PC-3 (cell line): ENCODE data around the gene RNF113B. TPM values are rescaled to one million over a fixed set of nuclear protein-coding genes. Genes with fewer than 3 reads are reported as not detected.

Experiments used
- ATAC-seq: fragments of 200-7000 bp; cut with Tn5 transposase; 2 replicates; pipeline ENCODE4 v1.9.1; 2020; ENCODE audit warnings: mild to moderate bottlenecking, moderate library complexity
- BruUV-seq: library from RNA; stranded (reverse); fragments of 400-500 nt; replicated peaks from 2 replicates; lab custom pipeline; 2021; lab: Mats Ljungman, UMichigan
- CTCF ChIA-PET: fragments of 300-600 bp; sonication (Branson Sonifier 250); formaldehyde crosslinking; loops from one replicate; lab custom pipeline; 2022; ENCODE audit warnings: antibody characterized with exemption; lab: Charles Lee
- POLR2A ChIA-PET: fragments of 300-600 bp; sonication (Branson Sonifier 250); formaldehyde crosslinking; loops from one replicate; lab custom pipeline; 2022; ENCODE audit warnings: antibody characterized with exemption; ENCODE audit not compliant: unreplicated experiment; lab: Charles Lee
- DNase-seq: peaks from one replicate; pipeline ENCODE4 v3.0.0-alpha.2; 2015
- H2AFZ ChIP-seq: fragments of 300-600 bp; sonication (generic); 2 replicates; pipeline ENCODE4 v1.6.0; 2016; ENCODE audit warnings: antibody characterized with exemption, low read length
- H3F3A ChIP-seq: fragments of 300-600 bp; sonication (generic); one replicate; pipeline ENCODE4 v1.6.0; 2017; ENCODE audit warnings: antibody characterized with exemption, low read length, control low read depth, mild to moderate bottlenecking; ENCODE audit not compliant: unreplicated experiment
- H3K27ac ChIP-seq: fragments of 300-600 bp; sonication (generic); 2 replicates; pipeline ENCODE4 v1.5.1; 2016; ENCODE audit warnings: mild to moderate bottlenecking, low read length
- H3K27me3 ChIP-seq: fragments of 300-600 bp; sonication (generic); 2 replicates; pipeline ENCODE4 v1.6.1; 2016; ENCODE audit warnings: low read length, mixed read lengths
- H3K36me3 ChIP-seq: fragments of 300-600 bp; sonication (generic); 2 replicates; pipeline ENCODE4 v1.6.1; 2016; ENCODE audit warnings: low read depth, mixed run types, low read length, mixed read lengths
- H3K4me1 ChIP-seq: fragments of 300-600 bp; sonication (generic); 2 replicates; pipeline ENCODE4 v1.5.1; 2016; ENCODE audit warnings: low read length; ENCODE audit not compliant: insufficient read depth
- H3K4me2 ChIP-seq: fragments of 300-600 bp; sonication (generic); 2 replicates; pipeline ENCODE4 v1.6.0; 2016; ENCODE audit warnings: low read length
- H3K4me3 ChIP-seq: fragments of 300-600 bp; sonication (generic); 2 replicates; pipeline ENCODE4 v1.5.1; 2016; ENCODE audit warnings: mild to moderate bottlenecking, low read length, mixed read lengths
- H3K79me2 ChIP-seq: fragments of 300-600 bp; sonication (generic); 2 replicates; pipeline ENCODE4 v1.6.1; 2017; ENCODE audit warnings: low read length, mixed read lengths
- H3K9ac ChIP-seq: fragments of 300-600 bp; sonication (generic); 2 replicates; pipeline ENCODE4 v1.6.0; 2016; ENCODE audit warnings: mild to moderate bottlenecking, low read length
- H3K9me2 ChIP-seq: fragments of 300-600 bp; sonication (generic); replicated peaks from 2 replicates; pipeline ENCODE4 v1.6.1; 2016; ENCODE audit warnings: mixed run types, low read length, mixed read lengths
- H3K9me3 ChIP-seq: fragments of 300-600 bp; sonication (generic); 2 replicates; pipeline ENCODE4 v1.6.1; 2016; ENCODE audit warnings: low read length, mixed read lengths
- H4K20me1 ChIP-seq: fragments of 300-600 bp; sonication (generic); 2 replicates; pipeline ENCODE4 v1.6.1; 2016; ENCODE audit warnings: low read length, mixed read lengths
- CTCF ChIP-seq: fragments of 300-600 bp; sonication (generic); conservative IDR thresholded peaks from 2 replicates; pipeline ENCODE4 v1.5.1; 2017; ENCODE audit warnings: antibody characterized with exemption, low read depth, mild to moderate bottlenecking, low read length
- EZH2 ChIP-seq: fragments of 300-600 bp; sonication (generic); IDR thresholded peaks from one replicate; pipeline ENCODE4 v1.6.1; 2017; ENCODE audit warnings: antibody characterized with exemption, mild to moderate bottlenecking, low read length; ENCODE audit not compliant: unreplicated experiment
- EZH2phosphoT487 ChIP-seq: fragments of 300-600 bp; sonication (generic); IDR thresholded peaks from 2 replicates; pipeline ENCODE4 v1.6.1; 2018; ENCODE audit warnings: mild to moderate bottlenecking, antibody characterized with exemption, low read length, borderline replicate concordance
- intact Hi-C: fragments of 100-400 bp; cut with micrococcal nuclease; formaldehyde crosslinking; loops from 2 replicates; pipeline ENCODE4 v1.9.0; 2023
- total RNA-seq: library from RNA; depleted of rRNA; stranded (reverse); fragments of >200 nt; gene quantifications from 2 replicates; pipeline ENCODE4 v1.2.3, GENCODE V29; 2014

RNF113B gene
- total RNA-seq, 1 experiment from 2014 or later, result not detected

- CTCF ChIA-PET, result interaction anchor here (0.5 kb wide), 1 partner anchor 34 kb away, joined by 4 read pairs; no protein-coding TSS in a partner anchor
These were observed 18.2 kb upstream of the RNF113B start for GRCh38 chr13:98195054-98195791.

GRCh38 chr13:98192008-98192407 is 14.9 kb upstream of the RNF113B start:
- no peaks in the 10 kb centered on the region for H3K9me2 ChIP-seq
- intact Hi-C loops, result no loop called here
- no peak overlapping the region for H2AFZ ChIP-seq
- H3K4me2 ChIP-seq, result no peak overlapping the region
- no peak overlapping the region for H3K9ac ChIP-seq
- BruUV-seq, result no TSS peak
- no peaks in the 10 kb centered on the region for H3K4me1 ChIP-seq
- no peak overlapping the region for H3K4me3 ChIP-seq
- no peaks in the 10 kb centered on the region for H3F3A ChIP-seq
- H3K79me2 ChIP-seq, result 0 out of 2 replicates have a peak, but pooled peaks cover 5% of the 10 kb centered on the region
- no peaks in the 10 kb centered on the region for H3K36me3 ChIP-seq
- DNase-seq (no peak), ATAC-seq (no peak)
- H3K27me3 ChIP-seq, result no peaks in the 10 kb centered on the region
- ChIA-PET POLR2A (no interaction called here), CTCF (no interaction called here)
- TF ChIP-seq CTCF (no peak), EZH2 (no peak), EZH2phosphoT487 (no peak)
- no peaks in the 10 kb centered on the region for H3K9me3 ChIP-seq
- H4K20me1 ChIP-seq, result no peaks in the 10 kb centered on the region
- H3K27ac ChIP-seq, result no peak overlapping the region

More at GRCh38 chr13:98195054-98195791, 18.2 kb upstream of the RNF113B start:
- intact Hi-C loops, result no loop called here
- no peak overlapping the region for H3K4me3 ChIP-seq
- H3K36me3 ChIP-seq, result no peaks in the 10 kb centered on the region
- DNase-seq (no peak), ATAC-seq (no peak)
- no TSS peak for BruUV-seq
- H2AFZ ChIP-seq, result no peak overlapping the region
- no peaks in the 10 kb centered on the region for H3F3A ChIP-seq
- TF ChIP-seq CTCF, result no peak
- TF ChIP-seq EZH2, result no peak
- no peak overlapping the region for H3K4me2 ChIP-seq
- H4K20me1 ChIP-seq, result no peaks in the 10 kb centered on the region
- POLR2A ChIA-PET, result no interaction called here
- H3K27ac ChIP-seq, result no peak overlapping the region
- no peaks in the 10 kb centered on the region for H3K27me3 ChIP-seq
- no peak overlapping the region for H3K9ac ChIP-seq
- H3K79me2 ChIP-seq, result 0 out of 2 replicates have a peak, but pooled peaks cover 5% of the 10 kb centered on the region
- H3K9me2 ChIP-seq, result no peaks in the 10 kb centered on the region
- H3K9me3 ChIP-seq, result no peaks in the 10 kb centered on the region
- H3K4me1 ChIP-seq, result no peaks in the 10 kb centered on the region

GRCh38 chr13:98190889-98191444 is 13.9 kb upstream of the RNF113B start:
- ChIA-PET POLR2A (no interaction called here), CTCF (no interaction called here)

More at GRCh38 chr13:98190889-98191444, 13.9 kb upstream of the RNF113B start:
- no peak overlapping the region for H3K4me2 ChIP-seq
- no peaks in the 10 kb centered on the region for H3K36me3 ChIP-seq
- no peaks in the 10 kb centered on the region for H3K27me3 ChIP-seq
- H3K79me2 ChIP-seq, result 0 out of 2 replicates have a peak, but pooled peaks cover 5% of the 10 kb centered on the region
- DNase-seq, result no peak
- no peak for ATAC-seq
- no peaks in the 10 kb centered on the region for H3F3A ChIP-seq
- TF ChIP-seq CTCF, result no peak
- TF ChIP-seq EZH2phosphoT487, result no peak
- no peak for TF ChIP-seq EZH2
- H3K9me2 ChIP-seq, result no peaks in the 10 kb centered on the region
- no peak overlapping the region for H3K27ac ChIP-seq
- BruUV-seq, result no TSS peak
- H3K9me3 ChIP-seq, result no peaks in the 10 kb centered on the region
- H3K4me1 ChIP-seq, result no peaks in the 10 kb centered on the region
- intact Hi-C loops, result no loop called here
- H2AFZ ChIP-seq, result no peak overlapping the region
- H3K4me3 ChIP-seq, result no peak overlapping the region
- no peaks in the 10 kb centered on the region for H4K20me1 ChIP-seq
- no peak overlapping the region for H3K9ac ChIP-seq
